SH-SY5Y (cell line): ENCODE data around the gene BBS12.

ENCODE experiments used
- GATA2 ChIP-seq: IDR thresholded peaks from 2 replicates; pipeline ENCODE4 v1.6.1; 2011; ENCODE audit warnings: mild to moderate bottlenecking, low read depth, low read length
- GATA3 ChIP-seq: IDR thresholded peaks from 2 replicates; pipeline ENCODE4 v1.6.1; 2011; ENCODE audit warnings: low read depth, mild to moderate bottlenecking, low read length, moderate library complexity

DNA sequence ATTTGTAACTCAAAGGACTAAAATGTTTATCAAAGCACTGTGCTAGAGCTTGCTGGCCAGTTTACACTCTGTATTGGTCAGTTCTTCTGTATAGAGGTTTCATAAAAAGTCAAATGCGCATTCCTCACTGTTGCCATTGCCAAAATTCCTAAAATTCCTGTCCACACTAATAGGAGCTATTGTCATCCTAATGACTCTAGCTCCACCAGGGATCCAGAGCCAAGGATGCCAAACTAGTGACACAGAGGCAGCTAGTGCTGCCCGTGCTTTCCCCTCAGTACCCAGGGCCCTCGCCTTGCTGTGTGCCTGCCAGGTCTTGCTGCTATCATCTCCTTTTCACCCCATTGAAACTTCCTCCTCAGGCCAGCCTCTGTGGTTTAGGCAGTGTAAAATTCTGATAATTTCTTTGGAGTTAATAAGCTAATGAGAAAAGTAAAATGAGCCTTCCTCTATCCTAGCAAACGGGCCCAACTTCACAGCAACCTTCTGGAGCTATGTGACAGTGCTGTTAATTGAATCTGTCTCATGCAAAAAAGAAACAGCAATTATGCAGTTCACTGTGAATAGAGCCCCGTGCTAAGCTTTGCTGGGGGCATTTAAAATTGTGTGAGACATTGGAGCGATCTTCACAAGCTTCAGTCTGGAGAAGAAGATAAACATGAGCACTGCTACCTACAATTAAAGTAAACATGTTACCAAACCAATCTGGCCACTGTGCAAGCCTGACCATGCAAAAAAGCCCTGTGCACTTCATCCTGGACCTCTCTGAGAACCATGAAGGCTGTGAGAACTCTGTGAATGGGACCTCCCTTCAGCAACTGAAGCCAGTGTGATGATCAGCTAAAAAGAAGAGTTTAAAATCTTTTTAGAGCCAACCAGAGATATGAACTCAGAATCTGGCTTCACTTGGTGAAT lies 51.1 kb downstream of the BBS12 start:
- no peak for TF ChIP-seq GATA2
- TF ChIP-seq GATA3 = no peak
